K562 (cell line): Measurements from ENCODE around the gene INPP4B. TPM values are rescaled to one million over a fixed set of nuclear protein-coding genes. Genes with fewer than 3 reads are reported as not detected.

Source experiments
- ATAC-seq: fragments of 200-7000 bp; cut with Tn5 transposase; 3 replicates; pipeline ENCODE4 v1.9.1; 2020; ENCODE audit warnings: moderate library complexity
- BruUV-seq: library from RNA; stranded (reverse); fragments of 400-500 nt; replicated peaks from 2 replicates; lab custom pipeline; 2021; lab: Mats Ljungman, UMichigan
- CTCF ChIA-PET: fragments of 300-600 bp; formaldehyde crosslinking; extraction: SDS; loops from one replicate; lab custom pipeline; 2021; ENCODE audit warnings: low intra/inter-chr PET ratio; lab: Yijun Ruan, JAX
- POLR2A ChIA-PET: fragments of 300-600, 350-650 bp; sonication (Branson Sonifier 250); formaldehyde crosslinking; extraction: SDS; loops from one replicate; lab custom pipeline; 2021; ENCODE audit warnings: antibody characterized with exemption, inconsistent platforms; lab: Yijun Ruan, JAX
- DNase-seq, 4 experiments: peaks; one replicate each; pipeline versions ENCODE4 v3.0.0 to v3.0.0-alpha.2; 2011 to 2018; ENCODE audit warnings: low spot score in 3 of 4, mixed read lengths in 3 of 4; ENCODE audit errors: extremely low read depth in 1 of 4
- FAIRE-seq: peaks from 2 replicates; lab custom pipeline; 2011; peaks lifted over from hg19 to GRCh38; lab: Jason Lieb, UNC
- H2AFZ ChIP-seq: 2 replicates; pipeline ENCODE4 v1.6.0; 2011; ENCODE audit warnings: low read depth, low read length, control low read depth, inconsistent platforms
- H3K27ac ChIP-seq: fragments of 200-600 bp; 3 replicates; pipeline ENCODE4 v1.8.0; 2011; ENCODE audit warnings: low read depth, mild to moderate bottlenecking, control low read depth, inconsistent platforms, low read length, moderate library complexity, mixed read lengths; ENCODE audit errors: extremely low read depth
- H3K27me3 ChIP-seq, 2 experiments: fragments of 300-600 bp in 1 of 2; 2 replicates in 1 of 2; 3 replicates in 1 of 2; pipeline versions ENCODE4 v1.6.0 to v1.8.0; 2011; ENCODE audit warnings: inconsistent platforms in 2 of 2, low read length in 2 of 2, mild to moderate bottlenecking in 1 of 2, mixed read lengths in 1 of 2, moderate library complexity in 1 of 2; ENCODE audit not compliant: control insufficient read depth in 2 of 2, insufficient read depth in 2 of 2
- H3K36me3 ChIP-seq: fragments of 300-600 bp; 3 replicates; pipeline ENCODE4 v1.8.0; 2011; ENCODE audit warnings: mild to moderate bottlenecking, low read length, inconsistent platforms; ENCODE audit not compliant: control insufficient read depth, insufficient read depth
- H3K4me1 ChIP-seq, 2 experiments: fragments of 200-600 bp in 1 of 2; replicated peaks in 1 of 2; 2 replicates in 1 of 2; 3 replicates in 1 of 2; pipeline versions ENCODE4 v1.5.1 to v1.8.0; 2011; ENCODE audit warnings: inconsistent platforms in 2 of 2, low read length in 2 of 2, mild to moderate bottlenecking in 1 of 2, mixed read lengths in 1 of 2, moderate library complexity in 1 of 2; ENCODE audit not compliant: control insufficient read depth in 2 of 2, insufficient read depth in 2 of 2
- H3K4me2 ChIP-seq: 2 replicates; pipeline ENCODE4 v1.6.1; 2011; ENCODE audit warnings: low read length, control low read depth, inconsistent platforms, mixed read lengths; ENCODE audit not compliant: insufficient read depth
- H3K4me3 ChIP-seq: fragments of 200-600 bp; sonication (generic), shearing (Covaris generic); 2 replicates; pipeline ENCODE4 v1.5.1; 2016; ENCODE audit warnings: control low read depth, inconsistent platforms
- H3K79me2 ChIP-seq: fragments of 200-600 bp; 3 replicates; pipeline ENCODE4 v1.8.0; 2011; ENCODE audit warnings: low read length, inconsistent platforms; ENCODE audit not compliant: control insufficient read depth, insufficient read depth
- H3K9ac ChIP-seq, 2 experiments: 2 replicates each; pipeline versions ENCODE4 v1.6.0 to v1.6.1; 2011; ENCODE audit warnings: low read depth in 2 of 2, low read length in 2 of 2, control low read depth in 1 of 2, inconsistent platforms in 1 of 2, mild to moderate bottlenecking in 1 of 2, mixed read lengths in 1 of 2; ENCODE audit not compliant: insufficient read depth in 1 of 2
- H3K9me1 ChIP-seq: one replicate; pipeline ENCODE4 v1.6.0; 2011; ENCODE audit warnings: inconsistent platforms, mild to moderate bottlenecking, low read length, moderate library complexity; ENCODE audit not compliant: control insufficient read depth, insufficient read depth
- H3K9me3 ChIP-seq: replicated peaks from 2 replicates; pipeline ENCODE4 v1.5.1; 2011; ENCODE audit warnings: low read depth, low read length, inconsistent platforms; ENCODE audit not compliant: control insufficient read depth, insufficient read depth
- H4K20me1 ChIP-seq: replicated peaks from 2 replicates; pipeline ENCODE4 v1.6.1; 2011; ENCODE audit warnings: low read length, inconsistent platforms, mixed read lengths; ENCODE audit not compliant: control insufficient read depth, insufficient read depth
- ATF1 ChIP-seq, 2 experiments: fragments of 450-650 bp in 1 of 2; IDR thresholded peaks; 2 replicates each; pipeline ENCODE4 v1.6.1; 2016; ENCODE audit warnings: missing compliant biosample characterization in 1 of 2, missing genetic modification characterization in 1 of 2
- BACH1 ChIP-seq: fragments of 200-800 bp; sonication (Bioruptor generic); IDR thresholded peaks from 2 replicates; pipeline ENCODE4 v1.6.1; 2016; ENCODE audit warnings: missing genetic modification characterization, missing compliant biosample characterization
- CAMTA2 ChIP-seq: fragments of 250-450 bp; sonication (Bioruptor Pico); conservative IDR thresholded peaks from 2 replicates; pipeline ENCODE4 v1.5.1; 2022
- E2F6 ChIP-seq, 2 experiments: IDR thresholded peaks; 2 replicates each; pipeline ENCODE4 v1.6.1; 2011; ENCODE audit warnings: borderline replicate concordance in 1 of 2, control low read depth in 1 of 2, low read depth in 1 of 2, low read length in 1 of 2, mild to moderate bottlenecking in 1 of 2, mixed read lengths in 1 of 2, moderate library complexity in 1 of 2; ENCODE audit not compliant: insufficient read depth in 1 of 2, insufficient read length in 1 of 2, poor library complexity in 1 of 2, severe bottlenecking in 1 of 2; ENCODE audit errors: extremely low read depth in 1 of 2
- FOXJ2 ChIP-seq: fragments of 200-800 bp; sonication (Bioruptor generic); IDR thresholded peaks from 2 replicates; pipeline ENCODE4 v1.6.1; 2016; ENCODE audit warnings: missing genetic modification characterization, missing compliant biosample characterization
- JUNB ChIP-seq: fragments of 450-650 bp; formaldehyde crosslinking; conservative IDR thresholded peaks from 2 replicates; pipeline ENCODE4 v1.4.0; 2020; ENCODE audit warnings: mild to moderate bottlenecking
- NFRKB ChIP-seq: fragments of 450-650 bp; IDR thresholded peaks from 2 replicates; pipeline ENCODE4 v1.6.1; 2016; ENCODE audit warnings: low read depth
- REST ChIP-seq, 2 experiments: fragments of 450-650 bp; formaldehyde crosslinking in 1 of 2; IDR thresholded peaks; 2 replicates each; pipeline versions ENCODE4 v1.4.0 to v1.6.1; 2014 to 2020; ENCODE audit warnings: mild to moderate bottlenecking in 2 of 2, borderline replicate concordance in 1 of 2, low read depth in 1 of 2
- TFAP4 ChIP-seq: sonication (generic); formaldehyde crosslinking; IDR thresholded peaks from 2 replicates; pipeline ENCODE4 v1.8.0; 2022; ENCODE audit warnings: missing genetic modification reagents, mild to moderate bottlenecking, moderate library complexity, borderline replicate concordance
- ZNF3 ChIP-seq: fragments of 250-450 bp; sonication (Bioruptor Pico); IDR thresholded peaks from 2 replicates; pipeline ENCODE4 v1.5.0; 2021; ENCODE audit warnings: mild to moderate bottlenecking, moderate library complexity
- WGBS: fragments of 100-300 bp; shearing (Covaris generic); methylation state at CpG from one replicate; pipeline ENCODE4 v1.1.6; 2016; ENCODE audit warnings: low coverage, mixed read lengths; ENCODE audit not compliant: insufficient coverage; ENCODE audit errors: missing lambda C conversion rate; 5-methylcytosine and 5-hydroxymethylcytosine counted together
- in situ Hi-C: fragments of 300-500 bp; cut with MboI; formaldehyde crosslinking; loops from 4 replicates; pipeline ENCODE4 v1.15.0; 2018; ENCODE audit warnings: inconsistent platforms, mixed read lengths
- intact Hi-C: fragments of 100-400 bp; cut with micrococcal nuclease; formaldehyde crosslinking; loops from 2 replicates; pipeline ENCODE4 v1.14.2; 2022
- polyA plus RNA-seq, 8 experiments: library from polyadenylated mRNA; depleted of rRNA in 4 of 8; stranded (reverse) in 5 of 8; unstranded in 3 of 8; fragments of >200 nt; fragmentation: Nextera tagmentation in 2 of 8; fragmentation: Illumina TruSeq in 1 of 8; extraction: Ambion mirVana in 2 of 8; extraction: Trizol in 1 of 8; gene quantifications; 2 replicates each; pipeline versions ENCODE4 v1.2.1 to v1.2.3, GENCODE V29; 2011 to 2014; ENCODE audit warnings: inconsistent platforms in 1 of 8, missing spikeins in 1 of 8
- total RNA-seq, 7 experiments: library from RNA; depleted of rRNA in 6 of 7; stranded (reverse); fragments of >200 nt in 6 of 7; fragmentation: Illumina TruSeq in 2 of 7; extraction: Trizol in 2 of 7; gene quantifications; 2 replicates each; pipeline versions ENCODE4 v1.2.1 to v1.2.3, GENCODE V29; 2011 to 2021; ENCODE audit warnings: low replicate concordance in 1 of 7

The INPP4B gene
- total and polyA plus RNA-seq, 9 of the 15 experiments (the other 6 are each of a cell fraction or from before 2014, with no cell fraction given) = 0.04 to 0.11 TPM; not detected in 7

- POLR2A ChIA-PET = no interaction called here
- no peak for DNase-seq
- Histone ChIP-seq H3K9me1 (no peaks in the 10 kb centered on the region), H3K27me3 (no peaks in the 10 kb centered on the region), H3K4me2 (no peak overlapping the region), H3K79me2 (no peaks in the 10 kb centered on the region), H4K20me1 (no peaks in the 10 kb centered on the region), H3K4me3 (no peak overlapping the region), H3K9me3 (no peaks in the 10 kb centered on the region; the same call in none of the 2 replicates), H3K4me1 (no peaks in the 10 kb centered on the region), H3K36me3 (no peaks in the 10 kb centered on the region), H3K27ac (no peak overlapping the region), H2AFZ (no peak overlapping the region), H3K9ac (no peak overlapping the region)
- intact Hi-C loops (no loop called here), in situ Hi-C loops (no loop called here)
- no peak for FAIRE-seq
- WGBS = 0% methylated on average over 6 of the region's 6 CpGs
- no peak for ATAC-seq
- BruUV-seq = no TSS peak
- CTCF ChIA-PET = no interaction called here
- no peak for TF ChIP-seq TFAP4 (CRISPR knock-in tag)
- TF ChIP-seq ATF1 (CRISPR knock-in tag; IDR thresholded peaks at IDR 0.05) = no peak
- TF ChIP-seq ATF1 (tag; IDR thresholded peaks at IDR 0.05) = no peak
- no peak for TF ChIP-seq FOXJ2 (tag)
- no peak for TF ChIP-seq NFRKB
- TF ChIP-seq CAMTA2 = no peak
- no peak for TF ChIP-seq E2F6 (IDR thresholded peaks at IDR 0.05; ENCODE audit: borderline replicate concordance in 1 of 2, extremely low read depth in 1 of 2, insufficient read depth in 1 of 2, insufficient read length in 1 of 2, low read depth in 1 of 2, low read length in 1 of 2, poor library complexity in 1 of 2, severe bottlenecking in 1 of 2)
- no peak for TF ChIP-seq ZNF3
- no peak for TF ChIP-seq BACH1 (tag)
- no peak for TF ChIP-seq JUNB (CRISPR knock-in tag)
- no peak for TF ChIP-seq REST (IDR thresholded peaks at IDR 0.05; ENCODE audit: borderline replicate concordance)
- no peak for TF ChIP-seq REST (CRISPR knock-in tag; IDR thresholded peaks at IDR 0.05; ENCODE audit: low read depth)
Observed at GRCh38 chr4:142202404-142203332, 643.4 kb downstream of the INPP4B start.
